DND-41 (cell line): ENCODE results near the gene MGA.

Experiments
- ATAC-seq: fragments of 200-7000 bp; cut with Tn5 transposase; 3 replicates; pipeline ENCODE4 v1.9.1; 2021; ENCODE audit warnings: low read depth; ENCODE audit not compliant: insufficient read depth
- DNase-seq: peaks from one replicate; pipeline ENCODE4 v3.0.0-alpha.2; 2020
- H2AFZ ChIP-seq: 2 replicates; pipeline ENCODE4 v1.6.0; 2012; ENCODE audit warnings: low read depth, low read length
- H3K27ac ChIP-seq: 2 replicates; pipeline ENCODE4 v1.5.1; 2012; ENCODE audit warnings: low read length, inconsistent platforms
- H3K27me3 ChIP-seq: fragments of 200-600 bp; sonication (generic); 2 replicates; pipeline ENCODE4 v1.6.0; 2012; ENCODE audit warnings: low read length, mild to moderate bottlenecking, inconsistent platforms; ENCODE audit not compliant: insufficient read depth, poor library complexity
- H3K36me3 ChIP-seq: 2 replicates; pipeline ENCODE4 v1.5.1; 2012; ENCODE audit warnings: low read length, inconsistent platforms; ENCODE audit not compliant: insufficient read depth
- H3K4me1 ChIP-seq: 2 replicates; pipeline ENCODE4 v1.5.1; 2012; ENCODE audit warnings: mild to moderate bottlenecking, low read length; ENCODE audit not compliant: insufficient read depth
- H3K4me2 ChIP-seq: 2 replicates; pipeline ENCODE4 v1.6.0; 2012; ENCODE audit warnings: mild to moderate bottlenecking, moderate library complexity, low read length, inconsistent platforms; ENCODE audit not compliant: insufficient read depth
- H3K4me3 ChIP-seq, 2 experiments: fragments of 200-600 bp in 1 of 2; shearing (Covaris generic) in 1 of 2; 2 replicates each; pipeline ENCODE4 v1.5.1; 2012 to 2016; ENCODE audit warnings: inconsistent platforms in 2 of 2, low read length in 2 of 2, mild to moderate bottlenecking in 2 of 2, low read depth in 1 of 2, moderate library complexity in 1 of 2
- H3K79me2 ChIP-seq: 2 replicates; pipeline ENCODE4 v1.6.0; 2012; ENCODE audit warnings: low read length, inconsistent platforms; ENCODE audit not compliant: insufficient read depth
- H3K9ac ChIP-seq: 2 replicates; pipeline ENCODE4 v1.6.0; 2012; ENCODE audit warnings: low read depth, mild to moderate bottlenecking, inconsistent platforms, low read length, moderate library complexity
- H3K9me3 ChIP-seq: 2 replicates; pipeline ENCODE4 v1.5.1; 2012; ENCODE audit warnings: low read length, moderate library complexity, mild to moderate bottlenecking, inconsistent platforms; ENCODE audit not compliant: insufficient read depth, severe bottlenecking
- H4K20me1 ChIP-seq: 2 replicates; pipeline ENCODE4 v1.6.0; 2012; ENCODE audit warnings: low read length; ENCODE audit not compliant: insufficient read depth
- CTCF ChIP-seq: IDR thresholded peaks from 2 replicates; pipeline ENCODE4 v1.5.1; 2012; ENCODE audit warnings: borderline replicate concordance, low read length, moderate library complexity, mild to moderate bottlenecking; ENCODE audit not compliant: poor library complexity, severe bottlenecking; ENCODE audit errors: extremely low read depth
- EZH2 ChIP-seq: IDR thresholded peaks from 3 replicates; pipeline ENCODE4 v1.6.1; 2012; ENCODE audit warnings: borderline replicate concordance, low read depth, mild to moderate bottlenecking, moderate library complexity, low read length, inconsistent platforms; ENCODE audit not compliant: severe bottlenecking

Gene MGA

GRCh38 chr15:41782371-41783282, 122.4 kb downstream of the MGA start:
- no peak overlapping the region for H3K4me2 ChIP-seq
- H3K9ac ChIP-seq = no peak overlapping the region
- H3K4me1 ChIP-seq = peaks cover 8% of the 10 kb centered on the region
- H3K27me3 ChIP-seq = no peaks in the 10 kb centered on the region
- H2AFZ ChIP-seq = no peak overlapping the region
- DNase-seq = no peak
- ATAC-seq = no peak
- no peak overlapping the region; the same call in 1 of the 2 replicates for H3K27ac ChIP-seq
- no peaks in the 10 kb centered on the region for H3K36me3 ChIP-seq
- peaks cover 52% of the 10 kb centered on the region for H3K79me2 ChIP-seq
- TF ChIP-seq CTCF (no peak), EZH2 (no peak)
- H4K20me1 ChIP-seq = no peaks in the 10 kb centered on the region
- no peaks in the 10 kb centered on the region for H3K9me3 ChIP-seq
- no peak overlapping the region for H3K4me3 ChIP-seq

GRCh38 chr15:41783296-41783695, 123.1 kb downstream of the MGA start:
- peaks cover 1% of the 10 kb centered on the region; the same call in 1 of the 2 replicates for H3K4me1 ChIP-seq
- TF ChIP-seq EZH2 = no peak
- TF ChIP-seq CTCF = no peak
- H3K79me2 ChIP-seq = peaks cover 46% of the 10 kb centered on the region
- H3K9me3 ChIP-seq = no peaks in the 10 kb centered on the region
- H3K4me3 ChIP-seq = no peak overlapping the region
- no peak overlapping the region for H2AFZ ChIP-seq
- no peaks in the 10 kb centered on the region for H3K36me3 ChIP-seq
- H3K4me2 ChIP-seq = no peak overlapping the region
- H3K27me3 ChIP-seq = no peaks in the 10 kb centered on the region
- H3K9ac ChIP-seq = no peak overlapping the region
- no peak overlapping the region; the same call in 1 of the 2 replicates for H3K27ac ChIP-seq
- no peak for ATAC-seq
- H4K20me1 ChIP-seq = peaks cover 2% of the 10 kb centered on the region; the same call in 1 of the 2 replicates
- DNase-seq = no peak

- DNase-seq = no peak
- no peak for TF ChIP-seq CTCF
- no peak for TF ChIP-seq EZH2
- Histone ChIP-seq H3K9me3 (no peaks in the 10 kb centered on the region), H3K36me3 (no peaks in the 10 kb centered on the region), H3K4me2 (no peak overlapping the region), H2AFZ (no peak overlapping the region), H4K20me1 (peaks cover 3% of the 10 kb centered on the region; the same call in 1 of the 2 replicates), H3K27me3 (no peaks in the 10 kb centered on the region), H3K4me3 (no peak overlapping the region), H3K4me1 (peaks cover 24% of the 10 kb centered on the region), H3K27ac (no peak overlapping the region), H3K9ac (no peak overlapping the region), H3K79me2 (peaks cover 34% of the 10 kb centered on the region; the same call in 1 of the 2 replicates)
- no peak for ATAC-seq
Observed at GRCh38 chr15:41788262-41788661, 128.1 kb downstream of the MGA start.
